Breast epithelium (tissue), 3 donors: ENCODE data around the gene KNSTRN.

ENCODE experiments used
- POLR2A ChIP-seq: fragments of 450-650 bp; IDR thresholded peaks from one replicate; pipeline ENCODE4 v1.6.1; 2016; ENCODE audit warnings: antibody characterized with exemption, mild to moderate bottlenecking, moderate library complexity
- TF ChIP-seq, protein P1 (sequence below), 3 donors: fragments of 450-650 bp; IDR thresholded peaks; one replicate each; pipeline ENCODE4 v1.5.1; 2016 to 2017; ENCODE audit warnings: antibody characterized with exemption in 3 of 3, mild to moderate bottlenecking in 3 of 3, moderate library complexity in 3 of 3

GRCh38 chr15:40438712-40439111 is 56.2 kb downstream of the KNSTRN start:
- TF ChIP-seq, protein P1, sequence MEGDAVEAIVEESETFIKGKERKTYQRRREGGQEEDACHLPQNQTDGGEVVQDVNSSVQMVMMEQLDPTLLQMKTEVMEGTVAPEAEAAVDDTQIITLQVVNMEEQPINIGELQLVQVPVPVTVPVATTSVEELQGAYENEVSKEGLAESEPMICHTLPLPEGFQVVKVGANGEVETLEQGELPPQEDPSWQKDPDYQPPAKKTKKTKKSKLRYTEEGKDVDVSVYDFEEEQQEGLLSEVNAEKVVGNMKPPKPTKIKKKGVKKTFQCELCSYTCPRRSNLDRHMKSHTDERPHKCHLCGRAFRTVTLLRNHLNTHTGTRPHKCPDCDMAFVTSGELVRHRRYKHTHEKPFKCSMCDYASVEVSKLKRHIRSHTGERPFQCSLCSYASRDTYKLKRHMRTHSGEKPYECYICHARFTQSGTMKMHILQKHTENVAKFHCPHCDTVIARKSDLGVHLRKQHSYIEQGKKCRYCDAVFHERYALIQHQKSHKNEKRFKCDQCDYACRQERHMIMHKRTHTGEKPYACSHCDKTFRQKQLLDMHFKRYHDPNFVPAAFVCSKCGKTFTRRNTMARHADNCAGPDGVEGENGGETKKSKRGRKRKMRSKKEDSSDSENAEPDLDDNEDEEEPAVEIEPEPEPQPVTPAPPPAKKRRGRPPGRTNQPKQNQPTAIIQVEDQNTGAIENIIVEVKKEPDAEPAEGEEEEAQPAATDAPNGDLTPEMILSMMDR (IDR thresholded peaks at IDR 0.05), result no peak
- no peak for TF ChIP-seq POLR2A
